ENCODE measurements around the gene SLC16A7.

- TF ChIP-seq ZFP30 (CRISPR knock-in tag; IDR thresholded peaks at IDR 0.05): no peak
- TF ChIP-seq ESRRG (CRISPR knock-in tag; IDR thresholded peaks at IDR 0.05): no peak
- TF ChIP-seq CSRNP3 (CRISPR knock-in tag; IDR thresholded peaks at IDR 0.05): no peak
- TF ChIP-seq ZNF8 (CRISPR knock-in tag; IDR thresholded peaks at IDR 0.05): no peak
- TF ChIP-seq ZFP3 (CRISPR knock-in tag; IDR thresholded peaks at IDR 0.05): no peak
- no peak for TF ChIP-seq RARB (CRISPR knock-in tag; IDR thresholded peaks at IDR 0.05)
- TF ChIP-seq, protein P1, sequence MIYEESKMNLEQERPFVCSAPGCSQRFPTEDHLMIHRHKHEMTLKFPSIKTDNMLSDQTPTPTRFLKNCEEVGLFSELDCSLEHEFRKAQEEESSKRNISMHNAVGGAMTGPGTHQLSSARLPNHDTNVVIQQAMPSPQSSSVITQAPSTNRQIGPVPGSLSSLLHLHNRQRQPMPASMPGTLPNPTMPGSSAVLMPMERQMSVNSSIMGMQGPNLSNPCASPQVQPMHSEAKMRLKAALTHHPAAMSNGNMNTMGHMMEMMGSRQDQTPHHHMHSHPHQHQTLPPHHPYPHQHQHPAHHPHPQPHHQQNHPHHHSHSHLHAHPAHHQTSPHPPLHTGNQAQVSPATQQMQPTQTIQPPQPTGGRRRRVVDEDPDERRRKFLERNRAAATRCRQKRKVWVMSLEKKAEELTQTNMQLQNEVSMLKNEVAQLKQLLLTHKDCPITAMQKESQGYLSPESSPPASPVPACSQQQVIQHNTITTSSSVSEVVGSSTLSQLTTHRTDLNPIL (CRISPR knock-in tag; IDR thresholded peaks at IDR 0.05; ENCODE audit: low read depth): no peak
- TF ChIP-seq, protein P2, sequence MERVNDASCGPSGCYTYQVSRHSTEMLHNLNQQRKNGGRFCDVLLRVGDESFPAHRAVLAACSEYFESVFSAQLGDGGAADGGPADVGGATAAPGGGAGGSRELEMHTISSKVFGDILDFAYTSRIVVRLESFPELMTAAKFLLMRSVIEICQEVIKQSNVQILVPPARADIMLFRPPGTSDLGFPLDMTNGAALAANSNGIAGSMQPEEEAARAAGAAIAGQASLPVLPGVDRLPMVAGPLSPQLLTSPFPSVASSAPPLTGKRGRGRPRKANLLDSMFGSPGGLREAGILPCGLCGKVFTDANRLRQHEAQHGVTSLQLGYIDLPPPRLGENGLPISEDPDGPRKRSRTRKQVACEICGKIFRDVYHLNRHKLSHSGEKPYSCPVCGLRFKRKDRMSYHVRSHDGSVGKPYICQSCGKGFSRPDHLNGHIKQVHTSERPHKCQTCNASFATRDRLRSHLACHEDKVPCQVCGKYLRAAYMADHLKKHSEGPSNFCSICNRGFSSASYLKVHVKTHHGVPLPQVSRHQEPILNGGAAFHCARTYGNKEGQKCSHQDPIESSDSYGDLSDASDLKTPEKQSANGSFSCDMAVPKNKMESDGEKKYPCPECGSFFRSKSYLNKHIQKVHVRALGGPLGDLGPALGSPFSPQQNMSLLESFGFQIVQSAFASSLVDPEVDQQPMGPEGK (CRISPR knock-in tag; IDR thresholded peaks at IDR 0.05; ENCODE audit: borderline replicate concordance): no peak
- no peak for TF ChIP-seq ZNF70 (CRISPR knock-in tag; IDR thresholded peaks at IDR 0.05)
- no peak for TF ChIP-seq ARNTL (CRISPR knock-in tag; IDR thresholded peaks at IDR 0.05; ENCODE audit: borderline replicate concordance, low read depth)
- no peak for TF ChIP-seq TOX (CRISPR knock-in tag; IDR thresholded peaks at IDR 0.05; ENCODE audit: borderline replicate concordance)
Observed at GRCh38 chr12:59634254-59634653, 38.4 kb downstream of the SLC16A7 start.
